T-helper 2 cell treated with Interferon-gamma antibody and Interleukin-4, amounts not matched to agents 5 μg/mL and 100 μg/mL, for 36 hours (primary cell): ENCODE results near the gene ADARB1.

Experiments
- DNase-seq: peaks from one replicate; pipeline ENCODE4 v3.0.0; 2021; ENCODE audit warnings: low spot score
- H3K27ac Mint-ChIP-seq: one replicate; pipeline ENCODE4 v1.8.0; 2021; ENCODE audit warnings: mild to moderate bottlenecking, mixed read lengths
- H3K27me3 Mint-ChIP-seq: one replicate; pipeline ENCODE4 v1.8.0; 2021; ENCODE audit warnings: low read depth, mixed read lengths
- H3K36me3 Mint-ChIP-seq: one replicate; pipeline ENCODE4 v1.8.0; 2021; ENCODE audit warnings: low read depth, mixed read lengths
- H3K4me1 Mint-ChIP-seq: one replicate; pipeline ENCODE4 v1.8.0; 2021; ENCODE audit warnings: low read depth, mixed read lengths
- H3K4me3 Mint-ChIP-seq: one replicate; pipeline ENCODE4 v1.8.0; 2022; ENCODE audit warnings: mild to moderate bottlenecking, moderate library complexity, mixed read lengths
- H3K9me3 Mint-ChIP-seq: one replicate; pipeline ENCODE4 v1.8.0; 2021; ENCODE audit warnings: mixed read lengths

The ADARB1 gene

DNA sequence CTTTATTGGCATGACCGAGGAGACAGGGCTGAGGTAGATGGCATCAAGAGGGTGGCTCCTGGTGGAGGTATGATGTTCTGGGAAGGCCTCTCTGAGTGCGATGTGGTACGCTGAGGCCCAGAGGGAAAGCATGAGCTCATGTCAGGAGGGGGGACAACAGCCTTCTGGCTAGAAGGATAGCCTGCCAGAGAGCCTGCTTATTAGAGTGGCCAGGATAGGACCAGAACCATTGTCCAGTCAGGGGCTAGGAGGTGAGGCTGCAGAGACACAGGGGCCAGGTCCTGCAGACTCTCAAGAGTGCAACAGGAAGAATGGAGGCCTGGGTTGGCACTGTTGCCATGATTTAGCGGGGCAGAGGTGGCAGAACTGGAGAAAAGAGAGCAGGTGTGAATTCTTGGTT lies 7.3 kb downstream of the ADARB1 start:
- Mint-ChIP-seq H3K27ac (peak overlapping the region; percentile 78), H3K36me3 (peaks cover 28% of the 10 kb centered on the region), H3K4me1 (peaks cover 91% of the 10 kb centered on the region), H3K4me3 (peak overlapping the region; percentile 76), H3K27me3 (no peaks in the 10 kb centered on the region), H3K9me3 (no peaks in the 10 kb centered on the region)
- DNase-seq = no peak

DNA sequence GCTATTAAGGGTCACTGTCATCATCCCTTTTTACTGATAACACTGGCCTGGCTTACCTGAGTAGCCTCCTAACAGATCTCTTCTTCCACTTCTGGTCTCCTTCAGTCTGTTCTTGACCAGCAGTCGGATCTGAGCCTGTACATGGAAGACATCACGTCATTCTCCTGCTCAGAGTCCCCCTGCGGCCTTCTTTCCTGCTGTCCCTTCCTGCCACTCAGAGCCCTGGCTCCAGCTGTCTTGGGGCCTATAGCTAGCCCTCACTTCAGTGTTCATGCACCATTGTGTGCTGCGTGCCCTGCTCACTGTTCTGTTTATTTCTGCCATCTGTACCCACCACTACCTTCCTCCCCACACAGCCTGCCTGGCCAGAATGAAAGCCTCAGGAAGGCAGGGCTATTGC lies 8.4 kb downstream of the ADARB1 start:
- Mint-ChIP-seq H3K9me3 (no peaks in the 10 kb centered on the region), H3K4me3 (peak overlapping the region; percentile 19), H3K27me3 (no peaks in the 10 kb centered on the region), H3K36me3 (peaks cover 33% of the 10 kb centered on the region), H3K4me1 (peaks cover 95% of the 10 kb centered on the region), H3K27ac (peak overlapping the region; percentile 62)
- no peak for DNase-seq

DNA sequence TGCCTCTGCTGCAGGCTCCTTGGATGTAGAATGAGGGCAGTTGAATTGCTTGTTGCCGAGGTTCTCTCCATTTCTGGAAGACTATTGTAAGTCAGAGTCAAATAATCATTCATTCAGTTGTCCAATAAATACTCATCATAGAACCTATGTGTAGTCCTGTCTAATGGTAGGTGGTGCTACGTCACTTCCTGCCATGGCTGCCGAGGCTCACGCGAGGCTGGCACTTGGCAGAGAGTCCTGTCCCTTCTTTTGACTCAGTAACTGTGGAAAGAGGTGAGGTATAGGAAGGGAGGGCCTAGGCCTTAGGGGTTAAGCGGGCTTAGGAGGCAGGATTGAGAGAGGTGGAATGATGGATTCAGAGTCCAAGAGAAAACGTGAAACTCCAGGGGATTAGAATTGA lies 9.7 kb downstream of the ADARB1 start:
- H3K4me3 Mint-ChIP-seq = peak overlapping the region; percentile 9
- H3K36me3 Mint-ChIP-seq = peaks cover 35% of the 10 kb centered on the region

DNA sequence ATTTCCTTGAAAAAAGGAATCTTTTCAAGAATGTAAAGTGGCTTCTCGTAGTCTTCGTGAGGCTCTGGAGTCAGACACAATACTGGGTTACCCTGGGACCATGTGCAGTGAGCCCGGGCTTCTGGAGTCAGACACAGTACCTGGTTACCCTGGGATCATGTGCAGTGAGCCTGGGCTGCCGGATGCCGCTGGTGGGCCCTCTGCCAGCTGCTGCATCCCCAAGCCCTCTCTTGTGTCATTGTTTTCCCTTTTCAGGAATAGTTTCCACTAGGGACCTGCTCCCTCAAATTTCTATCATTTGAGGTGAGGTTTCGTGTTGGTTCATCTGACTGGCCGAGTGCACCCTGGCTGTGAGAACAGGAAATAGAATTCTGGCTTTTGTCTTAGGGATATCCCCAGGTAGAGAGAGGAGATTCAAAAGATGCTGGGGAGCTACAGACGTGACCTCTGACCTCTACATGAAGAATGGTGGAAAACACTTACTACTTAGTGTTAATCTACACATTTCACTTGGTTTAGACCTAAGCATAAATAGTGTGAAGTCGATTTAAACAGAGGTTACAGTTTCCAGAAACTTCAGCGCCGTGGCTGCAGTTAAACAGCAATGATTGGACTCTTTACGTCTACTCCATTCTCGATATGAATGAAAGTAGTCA lies 10.6 kb downstream of the ADARB1 start:
- Mint-ChIP-seq H3K36me3 (peaks cover 38% of the 10 kb centered on the region), H3K27me3 (no peaks in the 10 kb centered on the region), H3K4me3 (peak overlapping the region; percentile 53), H3K9me3 (no peaks in the 10 kb centered on the region), H3K4me1 (peaks cover 89% of the 10 kb centered on the region), H3K27ac (no peak overlapping the region)
- no peak for DNase-seq

More for the DNA sequence above, 9.7 kb downstream of the ADARB1 start:
- no peak for DNase-seq
- peak overlapping the region; percentile 73 for H3K27ac Mint-ChIP-seq
- peaks cover 92% of the 10 kb centered on the region for H3K4me1 Mint-ChIP-seq
- H3K27me3 Mint-ChIP-seq = no peaks in the 10 kb centered on the region
- no peaks in the 10 kb centered on the region for H3K9me3 Mint-ChIP-seq

DNA sequence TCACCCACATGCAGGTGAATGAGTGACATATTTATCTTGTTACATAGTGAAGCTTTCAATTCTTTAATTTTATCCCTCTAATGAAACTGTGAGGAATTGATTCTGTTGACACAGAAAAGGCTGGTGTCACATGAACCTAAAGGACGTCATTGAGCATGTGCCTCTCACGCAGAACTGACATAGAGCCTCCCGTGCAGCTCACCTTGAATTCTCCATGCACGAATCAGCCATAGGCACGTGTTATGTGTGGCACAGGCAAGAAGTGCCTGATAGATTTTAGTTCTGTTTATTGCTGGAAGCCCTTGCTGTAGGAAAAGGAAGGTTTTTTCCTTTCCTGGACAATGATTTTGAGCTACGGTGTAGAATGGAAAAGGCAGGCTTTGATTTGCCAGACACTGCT lies 11.3 kb downstream of the ADARB1 start:
- Mint-ChIP-seq H3K4me3 (peak overlapping the region; percentile 81), H3K4me1 (peaks cover 83% of the 10 kb centered on the region), H3K36me3 (peaks cover 39% of the 10 kb centered on the region), H3K9me3 (no peaks in the 10 kb centered on the region), H3K27ac (peak overlapping the region; percentile 84), H3K27me3 (no peaks in the 10 kb centered on the region)
- no peak for DNase-seq

DNA sequence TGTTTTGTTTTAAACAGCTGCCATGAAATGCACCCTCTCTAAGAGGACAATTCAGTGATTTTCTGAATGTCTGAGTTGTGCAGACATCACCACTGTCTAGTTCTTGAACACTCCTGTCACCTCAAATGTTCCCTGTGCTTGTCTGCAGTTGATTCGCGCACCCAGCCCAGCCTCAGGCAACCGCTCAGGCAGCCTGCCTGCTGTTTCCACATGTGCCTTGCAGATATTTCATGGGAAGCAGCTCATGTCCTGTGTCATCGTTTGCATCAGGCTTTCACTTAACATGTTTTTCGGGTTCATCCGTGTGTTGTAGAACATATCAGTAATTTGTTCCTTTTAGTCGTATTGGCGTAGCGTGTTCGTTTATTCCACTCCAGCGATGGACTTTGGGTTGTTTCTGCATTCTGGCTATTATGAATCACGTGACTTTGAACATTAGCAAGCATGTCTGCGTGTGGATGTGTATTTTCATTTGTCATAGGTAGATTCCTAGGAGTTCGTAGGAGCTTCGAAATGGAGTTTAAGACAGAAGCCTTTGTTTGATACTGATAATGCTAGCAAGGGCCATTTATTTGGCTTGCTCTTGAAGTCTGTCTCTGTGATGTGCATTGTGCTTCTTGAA lies 12.1 kb downstream of the ADARB1 start:
- H3K9me3 Mint-ChIP-seq = no peaks in the 10 kb centered on the region
- DNase-seq = no peak
- H3K4me3 Mint-ChIP-seq = peak overlapping the region; percentile 81
- peaks cover 32% of the 10 kb centered on the region for H3K36me3 Mint-ChIP-seq
- H3K27me3 Mint-ChIP-seq = no peaks in the 10 kb centered on the region
- H3K27ac Mint-ChIP-seq = peak overlapping the region; percentile 84
- peaks cover 81% of the 10 kb centered on the region for H3K4me1 Mint-ChIP-seq

DNA sequence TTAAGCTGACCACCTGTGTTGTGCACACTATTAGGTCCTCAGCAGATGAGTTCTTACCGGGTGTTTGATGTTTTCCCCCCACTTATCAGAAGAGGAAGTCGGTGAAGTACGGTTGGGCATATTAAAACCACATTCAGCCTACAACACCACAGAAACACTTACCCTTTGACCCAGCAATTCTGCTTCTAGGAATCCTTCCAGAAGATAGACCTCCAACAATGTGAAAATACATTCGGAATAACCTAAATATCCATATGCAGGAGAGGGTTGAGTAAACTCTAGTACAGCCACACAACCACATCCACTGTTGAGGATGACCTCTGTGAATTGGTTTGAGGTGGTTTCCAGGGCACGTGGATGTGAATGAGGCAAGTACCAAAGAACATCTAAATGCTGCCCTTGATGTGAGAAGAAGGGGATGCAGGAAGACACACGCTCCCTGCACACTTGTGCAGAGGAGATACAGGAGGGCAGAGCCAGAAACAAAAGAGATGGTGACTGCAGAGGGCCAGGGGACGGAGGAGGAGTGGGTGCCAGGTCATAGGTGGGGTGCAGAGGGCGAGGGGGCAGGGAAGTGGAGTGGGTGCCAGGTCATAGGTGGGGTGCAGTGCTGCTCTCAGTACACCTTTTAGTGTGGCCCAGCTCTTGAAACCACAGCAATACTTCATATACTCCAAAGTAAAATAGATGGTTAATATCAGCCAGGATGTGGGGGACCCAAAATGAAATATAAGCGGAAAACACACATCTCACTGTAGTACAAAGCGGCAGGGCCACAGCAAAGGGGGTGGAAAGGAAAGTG lies 12.8 kb downstream of the ADARB1 start:
- Mint-ChIP-seq H3K4me1 (peaks cover 78% of the 10 kb centered on the region), H3K27ac (peak overlapping the region; percentile 84), H3K9me3 (no peaks in the 10 kb centered on the region), H3K27me3 (no peaks in the 10 kb centered on the region), H3K4me3 (peak overlapping the region; percentile 81), H3K36me3 (peaks cover 25% of the 10 kb centered on the region)
- no peak for DNase-seq

DNA sequence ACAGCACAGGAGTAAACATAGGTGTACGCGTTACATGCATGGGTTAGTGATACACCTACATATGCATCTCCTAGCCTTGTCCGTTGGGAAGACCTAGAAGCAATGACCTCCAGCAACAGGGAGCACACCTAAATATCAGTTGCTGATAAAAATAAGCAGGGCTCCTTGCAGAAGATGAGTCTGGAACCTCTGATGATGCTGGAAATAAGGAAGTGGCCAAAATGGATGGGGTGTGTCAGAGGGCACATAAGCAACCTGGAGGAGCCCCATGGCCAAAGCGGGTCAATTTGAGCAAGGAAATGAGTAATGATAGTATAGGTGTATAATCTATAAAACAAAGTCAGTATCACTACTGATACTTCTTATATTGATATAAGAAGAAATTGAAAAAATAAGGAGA lies 13.7 kb downstream of the ADARB1 start:
- Mint-ChIP-seq H3K4me3 (peak overlapping the region; percentile 81), H3K27ac (no peak overlapping the region), H3K27me3 (no peaks in the 10 kb centered on the region), H3K36me3 (peaks cover 18% of the 10 kb centered on the region), H3K4me1 (peaks cover 74% of the 10 kb centered on the region), H3K9me3 (no peaks in the 10 kb centered on the region)
- no peak for DNase-seq

DNA sequence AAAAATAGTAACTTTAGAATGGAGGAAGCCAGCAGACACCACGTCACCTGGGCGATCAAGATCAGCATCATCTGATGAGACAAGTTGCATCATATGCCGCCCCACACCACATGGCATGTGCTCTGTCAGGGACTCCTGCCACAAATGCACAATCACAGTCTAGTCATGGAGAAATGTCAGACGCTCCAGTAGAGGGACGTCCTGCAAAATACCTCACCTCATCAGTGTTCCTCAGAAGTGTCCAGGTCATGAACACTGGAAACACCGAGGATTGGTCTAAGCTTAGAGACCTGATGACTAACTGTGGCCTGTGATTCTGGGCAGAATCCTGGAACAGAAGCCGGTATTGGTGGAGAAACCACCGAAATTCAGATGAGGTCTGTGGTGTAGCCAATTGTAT lies 14.3 kb downstream of the ADARB1 start:
- peaks cover 18% of the 10 kb centered on the region for H3K36me3 Mint-ChIP-seq
- no peaks in the 10 kb centered on the region for H3K27me3 Mint-ChIP-seq
- peaks cover 72% of the 10 kb centered on the region for H3K4me1 Mint-ChIP-seq
- no peak overlapping the region for H3K4me3 Mint-ChIP-seq
- H3K27ac Mint-ChIP-seq = no peak overlapping the region
- H3K9me3 Mint-ChIP-seq = no peaks in the 10 kb centered on the region
- no peak for DNase-seq

DNA sequence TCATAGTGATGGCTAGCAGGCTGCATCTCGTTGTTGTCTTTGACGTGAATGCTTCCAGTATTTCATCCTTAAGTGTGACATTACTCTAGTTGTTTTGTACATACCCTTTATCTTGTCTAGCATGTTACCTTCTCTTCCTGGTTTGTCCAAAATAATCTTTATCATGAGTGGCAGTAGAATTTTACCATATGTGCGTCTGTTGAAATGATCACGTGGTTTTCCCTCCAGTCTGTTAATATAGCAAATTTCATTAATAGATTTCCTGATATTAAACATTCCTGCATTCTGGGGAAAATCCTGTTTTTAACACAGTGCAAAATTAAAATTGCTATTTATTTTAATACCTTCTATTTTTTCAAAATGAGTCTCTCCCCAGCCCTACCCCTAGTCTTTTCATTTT lies 15.6 kb downstream of the ADARB1 start:
- peaks cover 14% of the 10 kb centered on the region for H3K36me3 Mint-ChIP-seq
- peaks cover 66% of the 10 kb centered on the region for H3K4me1 Mint-ChIP-seq
- no peaks in the 10 kb centered on the region for H3K27me3 Mint-ChIP-seq
- no peak overlapping the region for H3K4me3 Mint-ChIP-seq
- H3K27ac Mint-ChIP-seq = no peak overlapping the region
- no peak for DNase-seq
- H3K9me3 Mint-ChIP-seq = no peaks in the 10 kb centered on the region

DNA sequence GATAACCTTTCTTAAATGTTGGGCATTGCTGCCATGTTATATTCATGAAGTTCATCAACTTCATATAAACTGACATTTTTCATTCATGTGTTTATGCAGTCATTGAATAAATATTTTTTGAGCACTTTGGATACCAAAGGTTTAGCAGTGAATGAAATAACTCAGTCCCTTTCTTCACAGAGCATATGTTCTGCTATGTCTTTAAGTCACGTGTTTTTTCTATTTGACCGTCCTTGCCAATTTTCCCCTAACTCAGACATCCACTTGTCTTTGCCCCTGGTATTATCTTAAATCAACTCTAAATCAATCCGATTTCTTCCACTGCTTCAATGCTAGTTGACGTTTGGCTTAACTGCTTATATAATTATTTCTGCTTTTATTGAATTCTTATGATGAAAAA lies 16.6 kb downstream of the ADARB1 start:
- Mint-ChIP-seq H3K4me3 (no peak overlapping the region), H3K27ac (no peak overlapping the region), H3K27me3 (no peaks in the 10 kb centered on the region), H3K4me1 (peaks cover 57% of the 10 kb centered on the region), H3K36me3 (peaks cover 13% of the 10 kb centered on the region), H3K9me3 (no peaks in the 10 kb centered on the region)
- DNase-seq = no peak

DNA sequence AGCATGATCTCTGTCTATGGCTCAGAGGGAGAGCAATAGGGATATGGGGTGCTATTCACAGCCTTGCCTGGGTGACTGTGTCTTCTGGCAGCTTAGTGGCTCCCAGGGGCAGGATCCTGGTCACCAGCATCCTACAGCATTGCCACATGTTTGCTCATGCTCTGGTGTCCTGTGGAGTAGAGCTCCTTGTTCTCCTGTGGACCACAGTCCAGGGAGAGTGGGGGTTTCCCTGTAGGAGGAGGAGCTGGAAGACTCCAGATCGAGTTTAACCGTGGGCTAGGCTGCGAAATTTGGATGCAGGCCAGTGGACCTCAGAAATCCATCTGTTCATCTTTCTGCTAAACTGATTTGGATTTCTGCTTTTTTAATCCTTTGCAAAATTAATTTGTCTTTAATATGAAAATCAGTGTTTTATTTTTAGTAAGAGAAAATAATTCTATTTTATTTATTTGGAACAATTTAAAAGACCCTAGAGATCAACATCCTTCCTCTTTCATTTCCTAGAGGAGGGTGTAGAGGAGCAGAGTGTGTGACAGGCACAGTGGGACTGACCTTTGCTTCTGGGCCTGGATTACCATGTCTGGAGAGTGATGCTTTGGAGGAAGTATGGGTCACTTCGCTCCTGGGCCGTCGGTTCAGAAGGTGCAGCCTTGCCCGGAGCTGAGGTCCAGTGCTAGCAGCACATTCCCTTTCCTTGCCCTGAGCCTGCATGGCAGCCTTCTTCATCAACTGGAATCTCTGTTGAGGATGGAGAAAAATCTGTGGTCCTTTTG lies 17.4 kb downstream of the ADARB1 start:
- H3K9me3 Mint-ChIP-seq = no peaks in the 10 kb centered on the region
- H3K27me3 Mint-ChIP-seq = no peaks in the 10 kb centered on the region
- H3K4me1 Mint-ChIP-seq = peaks cover 50% of the 10 kb centered on the region
- no peak for DNase-seq
- H3K27ac Mint-ChIP-seq = no peak overlapping the region
- no peak overlapping the region for H3K4me3 Mint-ChIP-seq
- H3K36me3 Mint-ChIP-seq = peaks cover 13% of the 10 kb centered on the region

DNA sequence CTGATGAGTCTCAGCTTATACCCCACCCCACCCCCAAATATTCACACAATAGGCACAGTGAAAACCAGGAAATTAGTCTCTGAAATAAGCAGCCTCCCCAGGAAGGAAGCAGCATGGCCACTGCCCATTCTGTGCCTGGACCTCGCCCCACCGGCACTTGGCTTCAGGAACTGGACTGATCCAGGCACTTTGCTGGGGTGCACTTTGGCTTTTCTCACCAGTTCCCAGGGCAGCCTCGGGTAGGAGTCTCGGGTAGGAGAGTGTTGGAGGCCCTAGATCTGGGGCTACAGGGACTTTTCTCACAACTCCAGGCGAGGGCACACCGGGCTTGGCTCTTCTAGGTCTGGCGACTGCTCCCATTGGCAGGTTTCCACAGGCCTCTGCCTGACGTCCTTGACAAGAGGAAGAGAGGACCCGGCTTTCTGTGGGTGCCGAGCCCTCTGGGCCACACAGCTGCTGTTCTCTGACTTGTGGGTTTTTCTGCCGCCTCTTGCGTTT lies 18.7 kb downstream of the ADARB1 start:
- no peak for DNase-seq
- no peaks in the 10 kb centered on the region for H3K27me3 Mint-ChIP-seq
- peaks cover 42% of the 10 kb centered on the region for H3K4me1 Mint-ChIP-seq
- no peak overlapping the region for H3K27ac Mint-ChIP-seq
- no peak overlapping the region for H3K4me3 Mint-ChIP-seq
- H3K9me3 Mint-ChIP-seq = no peaks in the 10 kb centered on the region
- peaks cover 6% of the 10 kb centered on the region for H3K36me3 Mint-ChIP-seq
